K562 (cell line): Measurements from ENCODE around the gene CBLC. TPM values are rescaled to one million over a fixed set of nuclear protein-coding genes. Genes with fewer than 3 reads are reported as not detected.

Experiments used
- ATAC-seq: fragments of 200-7000 bp; cut with Tn5 transposase; 3 replicates; pipeline ENCODE4 v1.9.1; 2020; ENCODE audit warnings: moderate library complexity
- BruUV-seq: library from RNA; stranded (reverse); fragments of 400-500 nt; replicated peaks from 2 replicates; lab custom pipeline; 2021; lab: Mats Ljungman, UMichigan
- CTCF ChIA-PET: fragments of 300-600 bp; formaldehyde crosslinking; extraction: SDS; loops from one replicate; lab custom pipeline; 2021; ENCODE audit warnings: low intra/inter-chr PET ratio; lab: Yijun Ruan, JAX
- POLR2A ChIA-PET: fragments of 300-600, 350-650 bp; sonication (Branson Sonifier 250); formaldehyde crosslinking; extraction: SDS; loops from one replicate; lab custom pipeline; 2021; ENCODE audit warnings: antibody characterized with exemption, inconsistent platforms; lab: Yijun Ruan, JAX
- DNase-seq, 4 experiments: peaks; one replicate each; pipeline versions ENCODE4 v3.0.0 to v3.0.0-alpha.2; 2011 to 2018; ENCODE audit warnings: low spot score in 3 of 4, mixed read lengths in 3 of 4; ENCODE audit errors: extremely low read depth in 1 of 4
- FAIRE-seq: peaks from 2 replicates; lab custom pipeline; 2011; peaks lifted over from hg19 to GRCh38; lab: Jason Lieb, UNC
- H2AFZ ChIP-seq: 2 replicates; pipeline ENCODE4 v1.6.0; 2011; ENCODE audit warnings: low read depth, low read length, control low read depth, inconsistent platforms
- H3K27ac ChIP-seq: fragments of 200-600 bp; 3 replicates; pipeline ENCODE4 v1.8.0; 2011; ENCODE audit warnings: low read depth, mild to moderate bottlenecking, control low read depth, inconsistent platforms, low read length, moderate library complexity, mixed read lengths; ENCODE audit errors: extremely low read depth
- H3K27me3 ChIP-seq, 2 experiments: fragments of 300-600 bp in 1 of 2; 2 replicates in 1 of 2; 3 replicates in 1 of 2; pipeline versions ENCODE4 v1.6.0 to v1.8.0; 2011; ENCODE audit warnings: inconsistent platforms in 2 of 2, low read length in 2 of 2, mild to moderate bottlenecking in 1 of 2, mixed read lengths in 1 of 2, moderate library complexity in 1 of 2; ENCODE audit not compliant: control insufficient read depth in 2 of 2, insufficient read depth in 2 of 2
- H3K36me3 ChIP-seq: fragments of 300-600 bp; 3 replicates; pipeline ENCODE4 v1.8.0; 2011; ENCODE audit warnings: mild to moderate bottlenecking, low read length, inconsistent platforms; ENCODE audit not compliant: control insufficient read depth, insufficient read depth
- H3K4me1 ChIP-seq, 2 experiments: fragments of 200-600 bp in 1 of 2; replicated peaks in 1 of 2; 2 replicates in 1 of 2; 3 replicates in 1 of 2; pipeline versions ENCODE4 v1.5.1 to v1.8.0; 2011; ENCODE audit warnings: inconsistent platforms in 2 of 2, low read length in 2 of 2, mild to moderate bottlenecking in 1 of 2, mixed read lengths in 1 of 2, moderate library complexity in 1 of 2; ENCODE audit not compliant: control insufficient read depth in 2 of 2, insufficient read depth in 2 of 2
- H3K4me2 ChIP-seq: 2 replicates; pipeline ENCODE4 v1.6.1; 2011; ENCODE audit warnings: low read length, control low read depth, inconsistent platforms, mixed read lengths; ENCODE audit not compliant: insufficient read depth
- H3K4me3 ChIP-seq: fragments of 200-600 bp; sonication (generic), shearing (Covaris generic); 2 replicates; pipeline ENCODE4 v1.5.1; 2016; ENCODE audit warnings: control low read depth, inconsistent platforms
- H3K79me2 ChIP-seq: fragments of 200-600 bp; 3 replicates; pipeline ENCODE4 v1.8.0; 2011; ENCODE audit warnings: low read length, inconsistent platforms; ENCODE audit not compliant: control insufficient read depth, insufficient read depth
- H3K9ac ChIP-seq, 2 experiments: 2 replicates each; pipeline versions ENCODE4 v1.6.0 to v1.6.1; 2011; ENCODE audit warnings: low read depth in 2 of 2, low read length in 2 of 2, control low read depth in 1 of 2, inconsistent platforms in 1 of 2, mild to moderate bottlenecking in 1 of 2, mixed read lengths in 1 of 2; ENCODE audit not compliant: insufficient read depth in 1 of 2
- H3K9me1 ChIP-seq: one replicate; pipeline ENCODE4 v1.6.0; 2011; ENCODE audit warnings: inconsistent platforms, mild to moderate bottlenecking, low read length, moderate library complexity; ENCODE audit not compliant: control insufficient read depth, insufficient read depth
- H3K9me3 ChIP-seq: replicated peaks from 2 replicates; pipeline ENCODE4 v1.5.1; 2011; ENCODE audit warnings: low read depth, low read length, inconsistent platforms; ENCODE audit not compliant: control insufficient read depth, insufficient read depth
- H4K20me1 ChIP-seq: replicated peaks from 2 replicates; pipeline ENCODE4 v1.6.1; 2011; ENCODE audit warnings: low read length, inconsistent platforms, mixed read lengths; ENCODE audit not compliant: control insufficient read depth, insufficient read depth
- BCOR ChIP-seq: fragments of 450-650 bp; IDR thresholded peaks from 2 replicates; pipeline ENCODE4 v1.6.1; 2016
- CBX3 ChIP-seq, 2 experiments: IDR thresholded peaks; 1 replicate in 1 of 2; 2 replicates in 1 of 2; pipeline ENCODE4 v1.6.1; 2012; ENCODE audit warnings: inconsistent platforms in 2 of 2, low read length in 2 of 2, borderline replicate concordance in 1 of 2, control low read depth in 1 of 2
- ELF1 ChIP-seq: fragments of 200-800 bp; sonication (Bioruptor generic); IDR thresholded peaks from 2 replicates; pipeline ENCODE4 v1.6.1; 2016; ENCODE audit warnings: missing genetic modification characterization, missing compliant biosample characterization
- FOSL1 ChIP-seq: fragments of 200-800 bp; sonication (Bioruptor generic); conservative IDR thresholded peaks from 2 replicates; pipeline ENCODE4 v1.6.1; 2016; ENCODE audit warnings: missing genetic modification characterization, missing compliant biosample characterization
- FUS ChIP-seq: fragments of 200-400 bp; formaldehyde crosslinking; optimal IDR thresholded peaks from 2 replicates; pipeline ENCODE3; 2017; ENCODE audit warnings: low read depth, low read length
- KDM1A ChIP-seq, 2 experiments: fragments of 450-650 bp; IDR thresholded peaks; 2 replicates each; pipeline ENCODE4 v1.6.1; 2016; ENCODE audit warnings: mild to moderate bottlenecking in 2 of 2
- NCOA1 ChIP-seq: fragments of 450-650 bp; IDR thresholded peaks from 2 replicates; pipeline ENCODE4 v1.6.1; 2016; ENCODE audit warnings: low read depth
- NR4A1 ChIP-seq, 2 experiments: fragments of 250-450 bp in 1 of 2; fragments of 450-650 bp in 1 of 2; sonication (Bioruptor Pico) in 1 of 2; IDR thresholded peaks; 2 replicates each; pipeline versions ENCODE4 v1.4.0 to v1.6.1; 2016 to 2020; ENCODE audit warnings: mild to moderate bottlenecking in 2 of 2, missing compliant biosample characterization in 1 of 2, missing genetic modification characterization in 1 of 2, moderate library complexity in 1 of 2
- PATZ1 ChIP-seq: fragments of 250-450 bp; sonication (Bioruptor Pico); IDR thresholded peaks from 2 replicates; pipeline ENCODE4 v1.5.0; 2020; ENCODE audit warnings: mild to moderate bottlenecking, borderline replicate concordance
- RBM17 ChIP-seq: fragments of 200-400 bp; formaldehyde crosslinking; IDR thresholded peaks from 2 replicates; pipeline ENCODE4 v1.6.1; 2017; ENCODE audit warnings: low read depth, mild to moderate bottlenecking, low read length, borderline replicate concordance
- RBM25 ChIP-seq: fragments of 200-400 bp; formaldehyde crosslinking; IDR thresholded peaks from 2 replicates; pipeline ENCODE4 v1.6.1; 2018; ENCODE audit warnings: low read length, low read depth, moderate library complexity; ENCODE audit not compliant: severe bottlenecking
- RHOXF2B ChIP-seq: fragments of 250-450 bp; sonication (Bioruptor Pico); conservative IDR thresholded peaks from 2 replicates; pipeline ENCODE4 v1.5.1; 2021
- SMARCA5 ChIP-seq: fragments of 450-650 bp; IDR thresholded peaks from 2 replicates; pipeline ENCODE4 v1.6.1; 2016
- TAF15 ChIP-seq: fragments of 200-400 bp; formaldehyde crosslinking; IDR thresholded peaks from 2 replicates; pipeline ENCODE4 v1.6.1; 2017; ENCODE audit warnings: mild to moderate bottlenecking, low read depth, low read length, moderate library complexity
- TCFL5 ChIP-seq: fragments of 250-450 bp; sonication (Bioruptor Pico); conservative IDR thresholded peaks from 2 replicates; pipeline ENCODE4 v1.6.1; 2021; ENCODE audit warnings: mild to moderate bottlenecking, moderate library complexity, matching md5 sums
- ZFP91 ChIP-seq: sonication (generic); formaldehyde crosslinking; IDR thresholded peaks from 2 replicates; pipeline ENCODE4 v1.8.0; 2022; ENCODE audit warnings: mild to moderate bottlenecking, missing genetic modification reagents
- ZFX ChIP-seq: sonication (generic); formaldehyde crosslinking; IDR thresholded peaks from 2 replicates; pipeline ENCODE4 v1.8.0; 2022; ENCODE audit warnings: mild to moderate bottlenecking, missing genetic modification reagents, moderate library complexity
- ZNF695 ChIP-seq: fragments of 450-650 bp; formaldehyde crosslinking; IDR thresholded peaks from 2 replicates; pipeline ENCODE4 v1.4.0; 2020; ENCODE audit warnings: mild to moderate bottlenecking, moderate library complexity
- WGBS: fragments of 100-300 bp; shearing (Covaris generic); methylation state at CpG from one replicate; pipeline ENCODE4 v1.1.6; 2016; ENCODE audit warnings: low coverage, mixed read lengths; ENCODE audit not compliant: insufficient coverage; ENCODE audit errors: missing lambda C conversion rate; 5-methylcytosine and 5-hydroxymethylcytosine counted together
- in situ Hi-C: fragments of 300-500 bp; cut with MboI; formaldehyde crosslinking; loops from 4 replicates; pipeline ENCODE4 v1.15.0; 2018; ENCODE audit warnings: inconsistent platforms, mixed read lengths
- intact Hi-C: fragments of 100-400 bp; cut with micrococcal nuclease; formaldehyde crosslinking; loops from 2 replicates; pipeline ENCODE4 v1.14.2; 2022
- polyA plus RNA-seq, 8 experiments: library from polyadenylated mRNA; depleted of rRNA in 4 of 8; stranded (reverse) in 5 of 8; unstranded in 3 of 8; fragments of >200 nt; fragmentation: Nextera tagmentation in 2 of 8; fragmentation: Illumina TruSeq in 1 of 8; extraction: Ambion mirVana in 2 of 8; extraction: Trizol in 1 of 8; gene quantifications; 2 replicates each; pipeline versions ENCODE4 v1.2.1 to v1.2.3, GENCODE V29; 2011 to 2014; ENCODE audit warnings: inconsistent platforms in 1 of 8, missing spikeins in 1 of 8
- total RNA-seq, 7 experiments: library from RNA; depleted of rRNA in 6 of 7; stranded (reverse); fragments of >200 nt in 6 of 7; fragmentation: Illumina TruSeq in 2 of 7; extraction: Trizol in 2 of 7; gene quantifications; 2 replicates each; pipeline versions ENCODE4 v1.2.1 to v1.2.3, GENCODE V29; 2011 to 2021; ENCODE audit warnings: low replicate concordance in 1 of 7

CBLC gene
- total and polyA plus RNA-seq, 9 of the 15 experiments (the other 6 are each of a cell fraction or from before 2014, with no cell fraction given), result 0.09 TPM; not detected in 8

DNA sequence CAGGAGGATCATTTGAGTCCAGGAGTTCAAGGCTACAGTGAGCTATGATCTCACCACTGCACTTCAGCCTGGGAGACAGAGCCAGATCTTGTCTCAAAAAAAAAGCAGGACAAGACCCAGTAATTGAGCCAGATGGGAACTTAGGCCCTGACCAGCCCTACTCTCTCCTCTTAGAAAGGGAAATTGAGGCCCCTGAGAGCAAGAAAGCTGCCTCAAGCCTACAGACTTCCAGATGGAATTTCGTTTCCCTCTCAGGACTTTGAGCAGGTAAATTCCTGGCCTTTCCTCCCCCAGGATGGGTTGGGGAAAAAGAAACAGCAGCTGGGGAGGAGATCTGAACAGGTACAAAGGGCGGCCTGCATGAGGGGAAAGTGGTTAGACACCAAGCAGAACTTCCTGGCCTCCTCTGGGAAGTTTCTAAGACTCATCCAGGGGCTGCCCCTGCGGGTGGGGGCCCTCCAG is 32.8 kb upstream of the CBLC start:
- CTCF ChIA-PET, result no interaction called here
- Histone ChIP-seq H2AFZ (peak overlapping the region; percentile 63; the same call in 1 of the 2 replicates), H3K4me3 (no peak overlapping the region), H3K9me3 (no peaks in the 10 kb centered on the region), H3K4me1 (peaks cover 26 to 43% of the 10 kb centered on the region in 2 experiments), H3K27ac (no peak overlapping the region), H3K9ac (peak overlapping the region in 1 of 2 experiments; percentile 29; a peak in 1 of 4 replicates), H3K36me3 (no peaks in the 10 kb centered on the region), H4K20me1 (no peaks in the 10 kb centered on the region), H3K4me2 (no peak overlapping the region), H3K9me1 (no peaks in the 10 kb centered on the region), H3K27me3 (no peaks in the 10 kb centered on the region), H3K79me2 (no peaks in the 10 kb centered on the region)
- WGBS, result 55% methylated on average over 3 of the region's 3 CpGs
- no peak for TF ChIP-seq RBM17
- TF ChIP-seq NR4A1 (CRISPR knock-in tag; IDR thresholded peaks at IDR 0.05), result no peak
- TF ChIP-seq NR4A1 (tag; IDR thresholded peaks at IDR 0.05), result no peak
- no peak for TF ChIP-seq FUS
- no peak for TF ChIP-seq TCFL5
- TF ChIP-seq ZFP91 (CRISPR knock-in tag), result no peak
- TF ChIP-seq ELF1, result no peak
- TF ChIP-seq ZNF695, result no peak
- no peak for TF ChIP-seq NCOA1
- no peak for TF ChIP-seq CBX3 (IDR thresholded peaks at IDR 0.05; ENCODE audit: borderline replicate concordance in 1 of 2, low read length in 2 of 2)
- TF ChIP-seq SMARCA5, result peak; percentile 25; the same call in 1 of the 2 replicates
- TF ChIP-seq FOSL1 (tag), result 0 out of 2 replicates have a peak, but pooled peaks have one; percentile 19
- peak; percentile 52 to 73; a peak in 2 of 4 replicates for TF ChIP-seq KDM1A (IDR thresholded peaks at IDR 0.05)
- 0 out of 2 replicates have a peak, but pooled peaks have one; percentile 22 for TF ChIP-seq ZFX
- TF ChIP-seq TAF15, result no peak
- peak; percentile 59 for TF ChIP-seq RBM25
- no peak for TF ChIP-seq RHOXF2B (CRISPR knock-in tag)
- no peak for TF ChIP-seq PATZ1
- peak; percentile 88 for TF ChIP-seq BCOR
- intact Hi-C loops (no loop called here), in situ Hi-C loops (no loop called here)
- ATAC-seq, result no peak
- BruUV-seq, result no TSS peak
- DNase-seq, result no peak
- FAIRE-seq, result no peak
- POLR2A ChIA-PET, result interaction anchor here (0.6 to 1.0 kb wide), 2 partner anchors 22 to 141 kb away, joined by 3 to 4 read pairs; no protein-coding TSS in a partner anchor
